Activated T-cell treated with anti-CD3 and anti-CD28 coated beads for 48 hours (primary cell): ENCODE measurements around the gene KIF21B.
"Not testable (repeated sequence)": the region's sequence is repeated elsewhere in the genome, so short reads cannot be mapped to it uniquely, and the experiment has no call there.

Experiments used
- DNase-seq: peaks from one replicate; pipeline ENCODE4 v3.0.0-alpha.2; 2020; ENCODE audit warnings: low read depth

The KIF21B gene

GRCh38 chr1:200938955-200939354, 84.6 kb downstream of the KIF21B start:
- no peak for DNase-seq

GRCh38 chr1:200935286-200935962, 88.1 kb downstream of the KIF21B start:
- not testable (repeated sequence) for DNase-seq

- no peak for DNase-seq
These were observed 88.8 kb downstream of the KIF21B start for GRCh38 chr1:200934676-200935245.

GRCh38 chr1:200931776-200932175, 91.7 kb downstream of the KIF21B start:
- DNase-seq = no peak

- not testable (repeated sequence) for DNase-seq
These were observed 93.2 kb downstream of the KIF21B start for GRCh38 chr1:200930285-200930684.

- DNase-seq = no peak
These were observed 93.8 kb downstream of the KIF21B start for GRCh38 chr1:200929530-200930278.

- DNase-seq = no peak
These were observed 97.7 kb downstream of the KIF21B start for GRCh38 chr1:200925831-200926230.

- DNase-seq = no peak
These were observed 99.9 kb downstream of the KIF21B start for GRCh38 chr1:200923601-200924000.

GRCh38 chr1:200922406-200922805, 101.1 kb downstream of the KIF21B start:
- DNase-seq = no peak

GRCh38 chr1:200921571-200922110, 101.9 kb downstream of the KIF21B start:
- no peak for DNase-seq
